Transverse colon (tissue), 4 donors: Measurements from ENCODE around the gene TFPI2. TPM values are rescaled to one million over a fixed set of nuclear protein-coding genes. Genes with fewer than 3 reads are reported as not detected.

Source experiments
- DNase-seq: peaks from one replicate; pipeline ENCODE4 v3.0.0-alpha.2; 2019
- H3K27ac ChIP-seq, 4 donors: fragments of 200-600 bp; sonication (generic); 2 replicates each; pipeline ENCODE4 v1.5.1; 2016 to 2018; ENCODE audit warnings: inconsistent platforms in 4 of 4
- H3K27me3 ChIP-seq: fragments of 200-600 bp; sonication (generic); 2 replicates; pipeline ENCODE4 v1.5.1; 2017; ENCODE audit warnings: inconsistent platforms
- H3K36me3 ChIP-seq, 4 donors: fragments of 200-600 bp; sonication (generic); 2 replicates each; pipeline ENCODE4 v1.5.1; 2017 to 2019; ENCODE audit warnings: inconsistent platforms in 4 of 4
- H3K4me1 ChIP-seq, 4 donors: fragments of 200-600 bp; sonication (generic); 2 replicates each; pipeline ENCODE4 v1.5.1; 2017 to 2020; ENCODE audit warnings: inconsistent platforms in 4 of 4
- H3K4me3 ChIP-seq, 4 donors: fragments of 200-600 bp; sonication (generic); 1 replicate in 1 of 4; 2 replicates in 3 of 4; pipeline versions ENCODE4 v1.5.1 to v1.6.1; 2017 to 2019; ENCODE audit warnings: inconsistent platforms in 4 of 4
- H3K9me3 ChIP-seq, 2 donors: fragments of 200-600 bp; sonication (generic); 2 replicates each; pipeline ENCODE4 v1.5.1; 2017 to 2019; ENCODE audit warnings: inconsistent platforms in 2 of 2
- CTCF ChIP-seq, 5 experiments: fragments of 200-600 bp in 3 of 5; fragments of 450-650 bp in 2 of 5; sonication (generic) in 3 of 5; IDR thresholded peaks; 1 replicate in 2 of 5; 2 replicates in 3 of 5; pipeline ENCODE4 v1.5.1; 2016 to 2017; ENCODE audit warnings: antibody characterized with exemption in 5 of 5, inconsistent platforms in 3 of 5, mild to moderate bottlenecking in 2 of 5, moderate library complexity in 1 of 5
- EP300 ChIP-seq: sonication (generic); formaldehyde crosslinking; IDR thresholded peaks from one replicate; pipeline ENCODE4 v1.6.1; 2017; ENCODE audit warnings: antibody characterized with exemption, low read depth
- POLR2A ChIP-seq: fragments of 450-650 bp; IDR thresholded peaks from one replicate; pipeline ENCODE4 v1.6.1; 2016; ENCODE audit warnings: antibody characterized with exemption, mild to moderate bottlenecking, moderate library complexity
- POLR2AphosphoS5 ChIP-seq, 3 donors: sonication (generic); formaldehyde crosslinking; IDR thresholded peaks; one replicate each; pipeline ENCODE4 v1.6.1; 2016; ENCODE audit warnings: antibody characterized with exemption in 3 of 3
- WGBS, 2 donors: methylation state at CpG; one replicate each; pipeline ENCODE4 v1.1.5; 2018; ENCODE audit warnings: low coverage in 1 of 2; 5-methylcytosine and 5-hydroxymethylcytosine counted together
- in situ Hi-C, 4 donors: fragments of 200-750 bp; cut with MboI; loops; one replicate each; pipeline versions ENCODE4 v1.15.0 to v1.15.1; 2017; ENCODE audit warnings: low sequenced_read_pairs in 3 of 4, low pct_ligation_motif_present in 1 of 4, low pct_unique_long_range_greater_than_20kb in 1 of 4
- intact Hi-C: fragments of 100-400 bp; cut with DNase I; formaldehyde crosslinking; loops from one replicate; pipeline ENCODE4 v1.15.1; 2023; ENCODE audit warnings: low total_unique reads
- total RNA-seq, 4 donors: library from RNA; depleted of rRNA; stranded (reverse); fragments of >200 nt; gene quantifications; one replicate each; pipeline ENCODE4 v1.1.0, GENCODE V29; 2016

Gene TFPI2
- total RNA-seq, 4 donors from 2014 or later = 0.40 to 0.79 (median 0.68) TPM; not detected in 1

GRCh38 chr7:93933156-93933555 is 42.6 kb upstream of the TFPI2 start:
- H3K27me3 ChIP-seq = no peaks in the 10 kb centered on the region
- H3K36me3 ChIP-seq = no peaks in the 10 kb centered on the region
- intact Hi-C loops (no loop called here), in situ Hi-C loops (no loop called here)
- TF ChIP-seq POLR2AphosphoS5 (IDR thresholded peaks at IDR 0.05) (no peak), EP300 (no peak), POLR2A (no peak), CTCF (IDR thresholded peaks at IDR 0.05) (no peak)
- H3K27ac ChIP-seq = no peak overlapping the region
- H3K9me3 ChIP-seq = no peaks in the 10 kb centered on the region
- H3K4me3 ChIP-seq = no peak overlapping the region
- no peaks in the 10 kb centered on the region for H3K4me1 ChIP-seq
- no peak for DNase-seq
- 83% methylated on average over 3 of the region's 3 CpGs; no CpG with 5 or more reads in 1 of the 2 donors for WGBS, 2 donors

GRCh38 chr7:93931655-93932054 is 41.1 kb upstream of the TFPI2 start:
- Histone ChIP-seq H3K36me3 (no peaks in the 10 kb centered on the region), H3K27me3 (no peaks in the 10 kb centered on the region), H3K4me1 (peaks cover 0 to 2% (median 0%) of the 10 kb centered on the region in 4 donors), H3K4me3 (no peak overlapping the region), H3K27ac (no peak overlapping the region), H3K9me3 (no peaks in the 10 kb centered on the region)
- intact Hi-C loops (no loop called here), in situ Hi-C loops (no loop called here)
- TF ChIP-seq POLR2A (no peak), POLR2AphosphoS5 (IDR thresholded peaks at IDR 0.05) (no peak), EP300 (no peak), CTCF (IDR thresholded peaks at IDR 0.05) (no peak)
- WGBS, 2 donors = 75 to 86% methylated on average over 3 of the region's 3 CpGs
- DNase-seq = no peak

GRCh38 chr7:93927585-93927984 is 37.0 kb upstream of the TFPI2 start:
- H3K9me3 ChIP-seq = no peaks in the 10 kb centered on the region
- H3K36me3 ChIP-seq = no peaks in the 10 kb centered on the region
- intact Hi-C loops (no loop called here), in situ Hi-C loops (no loop called here)
- H3K27ac ChIP-seq = peak overlapping the region in 2 of 4 donors; percentile 6 to 45
- H3K4me3 ChIP-seq = no peak overlapping the region
- no peaks in the 10 kb centered on the region for H3K27me3 ChIP-seq
- DNase-seq = no peak
- H3K4me1 ChIP-seq = peaks cover 0 to 12% (median 0%) of the 10 kb centered on the region in 4 donors
- WGBS, 2 donors = 65 to 100% methylated on average over 1 to 3 of the region's 3 CpGs
- TF ChIP-seq CTCF (IDR thresholded peaks at IDR 0.05) (no peak), EP300 (no peak), POLR2AphosphoS5 (IDR thresholded peaks at IDR 0.05) (no peak), POLR2A (no peak)

GRCh38 chr7:93926800-93927199 is 36.2 kb upstream of the TFPI2 start:
- H3K4me3 ChIP-seq = no peak overlapping the region

GRCh38 chr7:93923942-93924341 is 33.4 kb upstream of the TFPI2 start:
- H3K27me3 ChIP-seq = peaks cover 12% of the 10 kb centered on the region
- H3K4me1 ChIP-seq = peaks cover 0 to 28% (median 2%) of the 10 kb centered on the region in 4 donors
- peak overlapping the region; percentile 39 to 89 (median 84) for H3K27ac ChIP-seq
- in situ Hi-C loops (no loop called here), intact Hi-C loops (no loop called here)
- TF ChIP-seq POLR2A (no peak), POLR2AphosphoS5 (IDR thresholded peaks at IDR 0.05) (no peak), EP300 (no peak), CTCF (IDR thresholded peaks at IDR 0.05) (no peak)
- no peaks in the 10 kb centered on the region for H3K9me3 ChIP-seq
- H3K4me3 ChIP-seq = peak overlapping the region in 2 of 4 donors; percentile 10 to 70
- WGBS, 2 donors = 12 to 33% methylated on average over 1 of the region's 1 CpG
- DNase-seq = no peak
- H3K36me3 ChIP-seq = no peaks in the 10 kb centered on the region

More at GRCh38 chr7:93926800-93927199, 36.2 kb upstream of the TFPI2 start:
- intact Hi-C loops = no loop called here
- WGBS, 2 donors = 75 to 84% methylated on average over 1 of the region's 1 CpG
- Histone ChIP-seq H3K9me3 (no peaks in the 10 kb centered on the region), H3K4me1 (peaks cover 0 to 19% (median 0%) of the 10 kb centered on the region in 4 donors), H3K36me3 (no peaks in the 10 kb centered on the region), H3K27ac (peak overlapping the region in 1 of 4 donors; percentile 45), H3K27me3 (peaks cover under 1% of the 10 kb centered on the region)
- in situ Hi-C loops = no loop called here
- DNase-seq = no peak
- no peak for TF ChIP-seq POLR2A
- TF ChIP-seq POLR2AphosphoS5 (IDR thresholded peaks at IDR 0.05) = no peak
- TF ChIP-seq EP300 = no peak
